Heart left ventricle (tissue), 13 donors: ENCODE data around the gene FLYWCH1.

Source experiments
- POLR2A ChIP-seq, 2 donors: fragments of 450-650 bp; IDR thresholded peaks; one replicate each; pipeline ENCODE4 v1.6.1; 2017; ENCODE audit warnings: antibody characterized with exemption in 2 of 2, mild to moderate bottlenecking in 2 of 2, moderate library complexity in 2 of 2
- TF ChIP-seq, protein P1 (sequence below), 12 donors: fragments of 200-600 bp; sonication (generic) in 4 of 12; IDR thresholded peaks; one replicate each; pipeline versions ENCODE4 v1.5.0 to v1.8.0; 2018 to 2022; ENCODE audit warnings: antibody characterized with exemption in 12 of 12, mild to moderate bottlenecking in 5 of 12
- donor health status: ischemic (EF 13 %, LVEDD 7.1; RV severe dilation, severe dysfunction).
- donor health status: DM: no; HTN: yes; CAD: no.
- donor health status: DM: no; HTN: no; CAD: no.
- donor health status: ischemic (EF 25% LVEDD 6.9; RV normal size, moderate dysfunction).
- donor health status: ischemic (EF 25% LVEDD 5.7; RV mildly dilated, moderate dysfunction).
- donor health status: ischemic (EF 35%, LVEDD 5.7; RV mildly dilated, moderate dysfunction).
- donor health status: nonischemic (EF 11% LVEDD 7.7; RV severe dilation, severe dysfunction).
- donor health status: DM: yes; HTN: yes; CAD: no.
- donor health status: PGD.
- donor health status: ischemic (EF 29% LVEDD 5.4; RV normal size, mild dysfunction).
- donor health status: nonischemic (EF 23%, LVEDD 6.1; RV moderate dilation, normal function).

DNA sequence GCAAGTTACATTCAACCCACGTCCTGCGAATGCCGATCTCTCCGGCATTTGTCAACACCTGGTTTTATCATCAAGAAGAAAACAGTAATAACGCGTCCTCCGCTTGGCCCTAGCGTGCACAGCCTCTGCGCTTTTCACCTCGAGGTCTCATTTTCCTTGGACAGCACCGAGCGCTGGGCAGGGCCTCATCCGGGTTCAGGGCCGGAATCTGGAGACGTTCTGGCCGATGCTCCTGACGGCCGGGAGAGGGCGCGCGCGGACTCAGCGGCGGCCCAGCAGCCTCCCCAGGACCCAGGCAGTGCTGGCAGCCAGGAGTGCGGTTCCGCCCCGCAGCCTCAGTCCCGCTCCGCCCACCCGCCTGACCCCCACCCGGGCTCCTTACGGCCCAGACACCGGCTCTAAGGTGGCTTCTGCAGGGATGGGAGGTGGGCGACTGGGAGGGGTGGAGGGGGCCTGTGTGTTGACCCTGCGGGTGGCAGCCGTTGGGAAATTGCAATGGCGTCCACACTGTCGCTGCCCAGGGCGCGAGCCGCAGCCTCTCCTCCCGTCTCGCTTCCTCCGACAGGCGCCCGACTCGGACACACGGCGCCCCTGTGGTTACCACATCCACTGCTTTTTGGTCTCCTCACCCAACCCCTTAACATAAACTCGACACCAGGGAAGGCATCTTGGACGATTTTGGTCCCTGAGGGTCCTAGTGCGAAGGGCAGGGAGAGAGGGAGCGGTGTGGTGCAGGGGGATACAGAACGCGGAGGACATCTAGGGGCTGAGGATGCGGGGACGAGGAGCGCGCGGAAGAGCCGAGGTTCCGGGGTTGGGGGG, 7.4 kb upstream of the FLYWCH1 start:
- TF ChIP-seq, protein P1, sequence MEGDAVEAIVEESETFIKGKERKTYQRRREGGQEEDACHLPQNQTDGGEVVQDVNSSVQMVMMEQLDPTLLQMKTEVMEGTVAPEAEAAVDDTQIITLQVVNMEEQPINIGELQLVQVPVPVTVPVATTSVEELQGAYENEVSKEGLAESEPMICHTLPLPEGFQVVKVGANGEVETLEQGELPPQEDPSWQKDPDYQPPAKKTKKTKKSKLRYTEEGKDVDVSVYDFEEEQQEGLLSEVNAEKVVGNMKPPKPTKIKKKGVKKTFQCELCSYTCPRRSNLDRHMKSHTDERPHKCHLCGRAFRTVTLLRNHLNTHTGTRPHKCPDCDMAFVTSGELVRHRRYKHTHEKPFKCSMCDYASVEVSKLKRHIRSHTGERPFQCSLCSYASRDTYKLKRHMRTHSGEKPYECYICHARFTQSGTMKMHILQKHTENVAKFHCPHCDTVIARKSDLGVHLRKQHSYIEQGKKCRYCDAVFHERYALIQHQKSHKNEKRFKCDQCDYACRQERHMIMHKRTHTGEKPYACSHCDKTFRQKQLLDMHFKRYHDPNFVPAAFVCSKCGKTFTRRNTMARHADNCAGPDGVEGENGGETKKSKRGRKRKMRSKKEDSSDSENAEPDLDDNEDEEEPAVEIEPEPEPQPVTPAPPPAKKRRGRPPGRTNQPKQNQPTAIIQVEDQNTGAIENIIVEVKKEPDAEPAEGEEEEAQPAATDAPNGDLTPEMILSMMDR (IDR thresholded peaks at IDR 0.05) = peak; percentile 88 to 99 (median 97)
- TF ChIP-seq POLR2A (IDR thresholded peaks at IDR 0.05) = no peak
